Spleen (tissue), 11 donors: ENCODE measurements around the gene CHKA. TPM values are rescaled to one million over a fixed set of nuclear protein-coding genes. Genes with fewer than 3 reads are reported as not detected.

Experiments used
- DNase-seq: peaks from one replicate; pipeline ENCODE4 v3.0.0-alpha.2; 2020
- H3K27ac ChIP-seq, 8 donors: fragments of 200-600 bp; sonication (generic) in 7 of 8; 1 replicate in 4 of 8; 2 replicates in 4 of 8; pipeline versions ENCODE4 v1.5.0 to v1.8.0; 2016 to 2021; ENCODE audit warnings: inconsistent platforms in 4 of 8, mild to moderate bottlenecking in 4 of 8, moderate library complexity in 1 of 8
- H3K27me3 ChIP-seq, 7 donors: fragments of 200-600 bp; sonication (generic) in 6 of 7; replicated peaks in 1 of 7; 1 replicate in 4 of 7; 2 replicates in 3 of 7; pipeline versions ENCODE4 v1.5.0 to v1.8.0; 2016 to 2021; ENCODE audit warnings: inconsistent platforms in 3 of 7, mild to moderate bottlenecking in 1 of 7
- H3K36me3 ChIP-seq, 6 donors: fragments of 200-600 bp; sonication (generic) in 5 of 6; 1 replicate in 4 of 6; 2 replicates in 2 of 6; pipeline versions ENCODE4 v1.5.0 to v1.8.0; 2016 to 2021; ENCODE audit warnings: inconsistent platforms in 2 of 6
- H3K4me1 ChIP-seq, 6 donors: fragments of 200-600 bp; sonication (generic) in 5 of 6; 1 replicate in 3 of 6; 2 replicates in 3 of 6; pipeline versions ENCODE4 v1.5.0 to v1.8.0; 2016 to 2021; ENCODE audit warnings: inconsistent platforms in 3 of 6
- H3K4me3 ChIP-seq, 8 donors: fragments of 200-600 bp; sonication (generic) in 7 of 8; 1 replicate in 4 of 8; 2 replicates in 4 of 8; pipeline versions ENCODE4 v1.5.0 to v1.8.0; 2016 to 2021; ENCODE audit warnings: inconsistent platforms in 4 of 8, mild to moderate bottlenecking in 4 of 8, moderate library complexity in 2 of 8
- H3K9me3 ChIP-seq, 8 donors: fragments of 200-600 bp; sonication (generic) in 7 of 8; 1 replicate in 4 of 8; 2 replicates in 4 of 8; pipeline versions ENCODE4 v1.5.0 to v1.8.0; 2016 to 2021; ENCODE audit warnings: inconsistent platforms in 4 of 8
- POLR2A ChIP-seq, 3 donors: fragments of 450-650 bp; IDR thresholded peaks; one replicate each; pipeline ENCODE4 v1.5.1; 2017; ENCODE audit warnings: antibody characterized with exemption in 3 of 3, mild to moderate bottlenecking in 1 of 3
- POLR2AphosphoS5 ChIP-seq, 3 donors: sonication (generic); formaldehyde crosslinking; IDR thresholded peaks; one replicate each; pipeline ENCODE4 v1.5.1; 2017; ENCODE audit warnings: antibody characterized with exemption in 3 of 3
- WGBS, 5 donors: extraction: QIAGEN DNeasy Blood & Tissue Kit in 3 of 5; methylation state at CpG; one replicate each; pipeline versions ENCODE4 v1.1.5 to v1.1.7; 2013 to 2018; 5-methylcytosine and 5-hydroxymethylcytosine counted together
- intact Hi-C: fragments of 100-400 bp; cut with DNase I; formaldehyde crosslinking; loops from one replicate; pipeline ENCODE4 v1.15.0; 2023; ENCODE audit warnings: low total_unique reads
- polyA plus RNA-seq, 3 donors: library from polyadenylated mRNA; stranded (reverse); fragments of 200-250 nt; gene quantifications; one replicate each; pipeline ENCODE4 v1.2.1, GENCODE V29; 2013
- total RNA-seq, 7 donors: library from RNA; depleted of rRNA in 3 of 7; stranded (reverse); fragments of >200 nt in 3 of 7; fragmentation: NEBNext Ultra II Directional in 4 of 7; extraction: Animal tissue kit (Norgen Biotek cat#: 25700) in 4 of 7; gene quantifications; one replicate each; pipeline versions ENCODE4 v1.1.0 to v1.2.1, GENCODE V29; 2016 to 2021
- TF ChIP-seq, protein P1 (sequence below), 11 experiments: fragments of 200-600 bp in 7 of 11; fragments of 450-650 bp in 4 of 11; sonication (generic) in 4 of 11; IDR thresholded peaks in 8 of 11; conservative IDR thresholded peaks in 3 of 11; 1 replicate in 7 of 11; 2 replicates in 4 of 11; pipeline versions ENCODE4 v1.4.0 to v1.8.0; 2016 to 2021; ENCODE audit warnings: antibody characterized with exemption in 11 of 11, inconsistent platforms in 4 of 11, mild to moderate bottlenecking in 1 of 11
- donor health status: healthy with polysubstance abuse.
- donor health status: DM: no; HTN: no; CAD: no; lungs with moderate emphysema.
- donor health status: DM: no; HTN: no; CAD: no.
- donor health status: Bipolar disorder and iron deficiency.
- donor health status: healthy.
- donor health status: DM: no; HTN: no; CAD: no.
- donor health status: DM: yes; HTN: yes; CAD: no.

Gene CHKA
- total and polyA plus RNA-seq, 10 donors, result 19.7 to 76.1 (median 33.4) TPM

DNA sequence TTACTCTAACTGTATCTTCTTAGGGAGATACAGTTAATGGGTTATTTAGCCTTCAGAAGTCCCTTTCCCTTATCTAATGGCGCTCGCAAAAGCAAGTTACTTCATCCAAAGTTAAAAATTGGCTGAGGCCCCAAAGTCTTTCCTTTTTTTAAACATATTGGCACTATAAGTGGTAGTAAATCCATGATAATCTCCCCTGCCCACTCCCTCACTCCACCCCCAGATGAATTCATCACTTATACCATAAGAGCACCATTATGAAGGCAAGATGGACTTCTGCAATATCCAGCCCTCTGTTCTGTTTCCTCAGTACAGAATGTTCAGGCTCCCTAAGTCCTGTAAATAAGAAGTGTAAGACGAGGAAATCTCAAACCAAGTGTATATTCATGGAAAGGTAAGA, 37.7 kb downstream of the CHKA start:
- intact Hi-C loops, result no loop called here
- 94 to 95% (median 95%) methylated on average over 3 of the region's 3 CpGs for WGBS, 5 donors
- Histone ChIP-seq H3K27me3 (no peaks in the 10 kb centered on the region), H3K9me3 (no peaks in the 10 kb centered on the region), H3K36me3 (peaks cover 0 to 32% (median 0%) of the 10 kb centered on the region in 6 donors), H3K27ac (no peak overlapping the region), H3K4me3 (no peak overlapping the region), H3K4me1 (no peaks in the 10 kb centered on the region)
- no peak for DNase-seq
- no peak for TF ChIP-seq POLR2A (IDR thresholded peaks at IDR 0.05)
- TF ChIP-seq POLR2AphosphoS5 (IDR thresholded peaks at IDR 0.05), result no peak
- TF ChIP-seq, protein P1, sequence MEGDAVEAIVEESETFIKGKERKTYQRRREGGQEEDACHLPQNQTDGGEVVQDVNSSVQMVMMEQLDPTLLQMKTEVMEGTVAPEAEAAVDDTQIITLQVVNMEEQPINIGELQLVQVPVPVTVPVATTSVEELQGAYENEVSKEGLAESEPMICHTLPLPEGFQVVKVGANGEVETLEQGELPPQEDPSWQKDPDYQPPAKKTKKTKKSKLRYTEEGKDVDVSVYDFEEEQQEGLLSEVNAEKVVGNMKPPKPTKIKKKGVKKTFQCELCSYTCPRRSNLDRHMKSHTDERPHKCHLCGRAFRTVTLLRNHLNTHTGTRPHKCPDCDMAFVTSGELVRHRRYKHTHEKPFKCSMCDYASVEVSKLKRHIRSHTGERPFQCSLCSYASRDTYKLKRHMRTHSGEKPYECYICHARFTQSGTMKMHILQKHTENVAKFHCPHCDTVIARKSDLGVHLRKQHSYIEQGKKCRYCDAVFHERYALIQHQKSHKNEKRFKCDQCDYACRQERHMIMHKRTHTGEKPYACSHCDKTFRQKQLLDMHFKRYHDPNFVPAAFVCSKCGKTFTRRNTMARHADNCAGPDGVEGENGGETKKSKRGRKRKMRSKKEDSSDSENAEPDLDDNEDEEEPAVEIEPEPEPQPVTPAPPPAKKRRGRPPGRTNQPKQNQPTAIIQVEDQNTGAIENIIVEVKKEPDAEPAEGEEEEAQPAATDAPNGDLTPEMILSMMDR (IDR thresholded peaks at IDR 0.05 in 8 of 11, conservative IDR thresholded peaks at IDR 0.05 in 3 of 11), result no peak

DNA sequence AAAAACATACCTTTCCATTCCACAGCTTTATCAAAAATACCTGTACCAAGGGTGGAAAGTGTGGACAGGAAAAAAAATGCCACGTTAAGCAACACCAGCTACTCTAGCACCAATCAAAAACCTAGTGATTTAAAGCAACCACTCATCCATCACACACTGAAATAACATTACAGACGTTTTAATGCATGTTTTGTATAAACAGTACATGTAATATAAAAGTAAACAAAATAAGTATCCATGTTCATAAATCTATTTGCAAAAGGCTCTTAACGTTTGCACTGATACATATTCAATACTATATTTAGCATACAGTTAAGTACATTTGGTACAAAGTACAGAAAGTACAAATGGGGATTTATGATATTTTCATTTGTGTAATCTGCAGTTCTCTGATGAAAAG, 38.7 kb downstream of the CHKA start:
- Histone ChIP-seq H3K27ac (no peak overlapping the region), H3K9me3 (no peaks in the 10 kb centered on the region), H3K27me3 (no peaks in the 10 kb centered on the region), H3K36me3 (peaks cover 0 to 34% (median 0%) of the 10 kb centered on the region in 6 donors), H3K4me3 (no peak overlapping the region), H3K4me1 (peaks cover 0 to 9% (median 1%) of the 10 kb centered on the region in 6 donors)
- 73 to 89% (median 76%) methylated on average over 3 of the region's 3 CpGs for WGBS, 5 donors
- TF ChIP-seq POLR2AphosphoS5 (IDR thresholded peaks at IDR 0.05), result no peak
- TF ChIP-seq, protein P1 (IDR thresholded peaks at IDR 0.05 in 8 of 11, conservative IDR thresholded peaks at IDR 0.05 in 3 of 11), result no peak
- no peak for TF ChIP-seq POLR2A (IDR thresholded peaks at IDR 0.05)
- intact Hi-C loops, result no loop called here
- DNase-seq, result no peak

DNA sequence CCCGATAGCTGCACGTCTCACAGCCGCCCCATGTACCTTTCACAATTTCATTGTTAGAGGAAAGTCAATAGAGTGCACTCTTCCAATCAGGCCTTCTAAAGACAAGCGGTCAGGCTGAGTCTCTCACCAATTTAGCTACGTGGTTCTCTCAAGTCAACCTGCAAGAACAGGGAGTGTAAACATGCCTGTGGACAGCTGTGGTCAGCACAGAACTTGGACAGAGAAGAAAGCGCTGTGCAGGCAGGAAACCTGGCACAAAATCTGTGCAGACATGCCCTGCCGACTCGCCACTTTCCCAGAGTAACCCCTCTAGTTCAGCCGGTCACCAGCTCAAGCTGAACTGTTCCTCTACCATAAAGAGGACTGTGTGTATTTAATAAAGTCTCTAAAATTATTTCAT, 39.5 kb downstream of the CHKA start:
- Histone ChIP-seq H3K27me3 (no peaks in the 10 kb centered on the region), H3K36me3 (peaks cover 0 to 35% (median 0%) of the 10 kb centered on the region in 6 donors), H3K27ac (no peak overlapping the region), H3K4me1 (peaks cover 0 to 10% (median 3%) of the 10 kb centered on the region in 6 donors), H3K9me3 (no peaks in the 10 kb centered on the region), H3K4me3 (no peak overlapping the region)
- WGBS, 5 donors, result 90 to 97% (median 92%) methylated on average over 9 of the region's 9 CpGs
- TF ChIP-seq POLR2A (IDR thresholded peaks at IDR 0.05), result no peak
- no peak for DNase-seq
- intact Hi-C loops, result no loop called here

DNA sequence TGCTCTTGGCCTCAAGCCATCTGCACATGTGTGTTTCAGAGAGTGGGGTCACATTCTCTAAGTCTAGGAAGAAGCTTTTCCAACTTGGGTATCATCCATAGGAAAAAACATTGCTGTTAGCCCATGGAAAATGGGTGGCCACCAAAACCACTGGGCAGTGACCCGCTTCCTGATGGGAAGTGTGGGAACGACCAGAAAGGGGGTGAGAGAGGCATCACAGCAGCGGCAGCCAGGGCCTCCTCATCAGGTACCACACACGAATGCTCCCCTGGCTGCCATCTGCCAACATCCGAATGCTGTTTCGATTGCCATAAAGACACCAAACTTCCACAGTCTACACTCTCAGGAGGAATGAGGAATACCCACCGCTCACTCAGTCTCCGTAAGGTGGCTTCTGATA, 40.3 kb downstream of the CHKA start:
- DNase-seq, result no peak
- intact Hi-C loops, result no loop called here
- Histone ChIP-seq H3K9me3 (no peaks in the 10 kb centered on the region), H3K36me3 (peaks cover 0 to 35% (median 0%) of the 10 kb centered on the region in 6 donors), H3K4me1 (peaks cover 0 to 10% (median 3%) of the 10 kb centered on the region in 6 donors), H3K27ac (no peak overlapping the region), H3K4me3 (no peak overlapping the region), H3K27me3 (no peaks in the 10 kb centered on the region)
- TF ChIP-seq, protein P1 (IDR thresholded peaks at IDR 0.05 in 8 of 11, conservative IDR thresholded peaks at IDR 0.05 in 3 of 11), result no peak
- TF ChIP-seq POLR2AphosphoS5 (IDR thresholded peaks at IDR 0.05) (no peak), POLR2A (IDR thresholded peaks at IDR 0.05) (no peak)
- 92 to 94% (median 92%) methylated on average over 8 of the region's 8 CpGs for WGBS, 5 donors
